ENCODE results near the gene TRIP10. TPM values are rescaled to one million over a fixed set of nuclear protein-coding genes. Genes with fewer than 3 reads are reported as not detected.
A peak's percentile ranks its signal among the peaks of the same experiment; 100 is the strongest.

TRIP10 gene
- total and polyA plus RNA-seq, 10 donors = 17.2 to 58.2 (median 34.1) TPM

GRCh38 chr19:6721138-6721474 is 18.4 kb upstream of the TRIP10 start:
- TF ChIP-seq CTCF (IDR thresholded peaks at IDR 0.05 in 8 of 11, conservative IDR thresholded peaks at IDR 0.05 in 3 of 11) = no peak
- no peak for TF ChIP-seq POLR2AphosphoS5 (IDR thresholded peaks at IDR 0.05)
- TF ChIP-seq POLR2A (IDR thresholded peaks at IDR 0.05) = no peak
- intact Hi-C loops (cut with DNase I; ENCODE audit: low total_unique reads) = loop anchor here (10.0 kb wide), 1 partner anchor 76 kb away; no protein-coding TSS in a partner anchor
- H3K27me3 ChIP-seq (replicated peaks in 1 of 7) = peaks cover 0 to 6% (median 0%) of the 10 kb centered on the region in 7 donors
- no peak for DNase-seq
- peak overlapping the region in 4 of 8 donors; percentile 41 to 75 (median 64) for H3K27ac ChIP-seq
- no peaks in the 10 kb centered on the region for H3K9me3 ChIP-seq
- peaks cover 3 to 59% (median 43%) of the 10 kb centered on the region in 6 donors for H3K4me1 ChIP-seq
- no peak overlapping the region for H3K4me3 ChIP-seq
- no peaks in the 10 kb centered on the region for H3K36me3 ChIP-seq

GRCh38 chr19:6721773-6722172 is 17.7 kb upstream of the TRIP10 start:
- Histone ChIP-seq H3K4me3 (no peak overlapping the region), H3K27me3 (replicated peaks in 1 of 7) (peaks cover 0 to 5% (median 0%) of the 10 kb centered on the region in 7 donors), H3K27ac (peak overlapping the region in 6 of 8 donors; percentile 25 to 75 (median 52)), H3K9me3 (no peaks in the 10 kb centered on the region), H3K36me3 (no peaks in the 10 kb centered on the region), H3K4me1 (peaks cover 3 to 59% (median 43%) of the 10 kb centered on the region in 6 donors)
- DNase-seq = no peak
- intact Hi-C loops (cut with DNase I; ENCODE audit: low total_unique reads) = loop anchor here (10.0 kb wide), 1 partner anchor 77 kb away; no protein-coding TSS in a partner anchor
- WGBS, 5 donors = 43 to 71% (median 51%) methylated on average over 5 of the region's 5 CpGs
- no peak for TF ChIP-seq CTCF (IDR thresholded peaks at IDR 0.05 in 8 of 11, conservative IDR thresholded peaks at IDR 0.05 in 3 of 11)
- no peak for TF ChIP-seq POLR2AphosphoS5 (IDR thresholded peaks at IDR 0.05)
- no peak for TF ChIP-seq POLR2A (IDR thresholded peaks at IDR 0.05)

- Histone ChIP-seq H3K36me3 (no peaks in the 10 kb centered on the region), H3K27me3 (replicated peaks in 1 of 7) (no peaks in the 10 kb centered on the region), H3K4me1 (peaks cover 3 to 71% (median 48%) of the 10 kb centered on the region in 6 donors), H3K4me3 (no peak overlapping the region), H3K9me3 (no peaks in the 10 kb centered on the region), H3K27ac (peak overlapping the region in 3 of 8 donors; percentile 2 to 15 (median 4))
- no peak for TF ChIP-seq POLR2AphosphoS5 (IDR thresholded peaks at IDR 0.05)
- no peak for TF ChIP-seq POLR2A (IDR thresholded peaks at IDR 0.05)
- no peak for TF ChIP-seq CTCF (IDR thresholded peaks at IDR 0.05 in 8 of 11, conservative IDR thresholded peaks at IDR 0.05 in 3 of 11)
- 28 to 42% (median 33%) methylated on average over 13 of the region's 13 CpGs for WGBS, 5 donors
- intact Hi-C loops (cut with DNase I; ENCODE audit: low total_unique reads) = loop anchor here (10.0 kb wide), 1 partner anchor 78 kb away; no protein-coding TSS in a partner anchor
- DNase-seq = no peak
Observed at GRCh38 chr19:6723108-6723618, 16.3 kb upstream of the TRIP10 start.

GRCh38 chr19:6723738-6724137 is 15.7 kb upstream of the TRIP10 start:
- TF ChIP-seq POLR2AphosphoS5 (IDR thresholded peaks at IDR 0.05) (no peak), POLR2A (IDR thresholded peaks at IDR 0.05) (no peak), CTCF (IDR thresholded peaks at IDR 0.05 in 8 of 11, conservative IDR thresholded peaks at IDR 0.05 in 3 of 11) (no peak)
- Histone ChIP-seq H3K4me1 (peaks cover 6 to 77% (median 54%) of the 10 kb centered on the region in 6 donors), H3K27ac (peak overlapping the region in 3 of 8 donors; percentile 2 to 15 (median 4)), H3K36me3 (no peaks in the 10 kb centered on the region), H3K27me3 (replicated peaks in 1 of 7) (no peaks in the 10 kb centered on the region), H3K4me3 (no peak overlapping the region), H3K9me3 (no peaks in the 10 kb centered on the region)
- intact Hi-C loops (cut with DNase I; ENCODE audit: low total_unique reads) = loop anchor here (10.0 kb wide), 1 partner anchor 79 kb away; no protein-coding TSS in a partner anchor
- WGBS, 5 donors = 21 to 38% (median 32%) methylated on average over 5 of the region's 5 CpGs
- DNase-seq = no peak

All from spleen (tissue), 11 donors.